NK-92 (cell line): ENCODE measurements around the gene NACAD.
"Not testable (repeated sequence)": the region's sequence is repeated elsewhere in the genome, so short reads cannot be mapped to it uniquely, and the experiment has no call there.

Source experiments
- DNase-seq: peaks from one replicate; lab custom pipeline; 2025; ENCODE audit not compliant: unreplicated experiment; lab: John Stamatoyannopoulos, UW

The NACAD gene

DNA sequence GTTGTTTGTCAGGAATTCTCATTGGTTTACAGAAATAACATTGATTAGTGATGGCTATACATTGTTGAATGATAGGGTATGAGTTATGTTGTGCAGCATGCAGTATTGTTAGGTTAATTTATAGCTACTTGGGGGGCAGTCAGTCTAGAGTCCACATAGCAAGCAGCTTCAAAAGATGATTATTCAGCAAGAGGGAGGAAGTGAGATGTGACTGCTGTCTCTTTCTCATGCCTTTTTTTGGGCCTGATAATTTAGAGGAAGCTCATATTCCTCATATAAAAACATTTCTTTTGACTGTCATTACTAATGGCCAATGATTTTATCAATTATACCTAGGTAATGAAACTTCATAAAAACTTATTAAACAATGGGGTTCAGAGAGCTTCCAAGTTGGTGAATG lies 26.2 kb upstream of the NACAD start:
- DNase-seq: no peak

DNA sequence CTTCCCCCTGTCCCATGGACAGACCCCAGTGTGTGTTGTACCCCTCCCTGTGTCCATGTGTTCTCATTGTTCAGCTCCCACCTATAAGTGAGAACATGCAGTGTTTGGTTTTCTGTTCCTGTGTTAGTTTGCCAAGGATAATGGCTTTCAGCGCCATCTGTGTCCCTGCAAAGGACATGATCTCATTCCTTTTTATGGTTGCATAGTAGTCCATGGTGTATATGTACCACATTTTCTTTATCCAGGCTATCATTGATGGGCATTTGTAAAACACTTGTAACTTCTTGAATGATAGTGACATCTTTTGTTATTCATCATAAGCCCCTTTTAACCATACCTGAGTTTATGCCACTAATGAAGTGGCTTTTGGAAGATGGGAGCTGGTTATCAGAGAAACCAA lies 25.5 kb upstream of the NACAD start:
- DNase-seq: not testable (repeated sequence)

DNA sequence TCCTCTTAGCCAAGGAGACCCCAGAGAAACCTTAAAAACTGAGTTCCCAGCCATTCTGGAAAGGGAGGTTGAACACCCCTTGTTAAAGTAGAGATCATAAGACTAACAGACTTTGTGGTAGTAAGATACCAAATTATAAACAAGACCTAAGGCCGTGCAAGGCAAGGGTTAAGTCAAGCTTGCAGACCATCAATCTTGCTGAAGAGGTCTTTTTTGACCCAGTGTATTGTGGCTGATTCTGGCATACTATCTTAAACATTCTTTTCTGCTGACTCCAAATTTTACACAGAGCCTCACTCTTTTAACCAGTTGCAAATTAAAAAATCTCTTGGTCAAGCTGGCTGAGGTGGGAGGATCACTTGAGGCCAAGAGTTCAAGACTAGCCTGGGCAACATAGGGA lies 23.9 kb upstream of the NACAD start:
- no peak for DNase-seq

DNA sequence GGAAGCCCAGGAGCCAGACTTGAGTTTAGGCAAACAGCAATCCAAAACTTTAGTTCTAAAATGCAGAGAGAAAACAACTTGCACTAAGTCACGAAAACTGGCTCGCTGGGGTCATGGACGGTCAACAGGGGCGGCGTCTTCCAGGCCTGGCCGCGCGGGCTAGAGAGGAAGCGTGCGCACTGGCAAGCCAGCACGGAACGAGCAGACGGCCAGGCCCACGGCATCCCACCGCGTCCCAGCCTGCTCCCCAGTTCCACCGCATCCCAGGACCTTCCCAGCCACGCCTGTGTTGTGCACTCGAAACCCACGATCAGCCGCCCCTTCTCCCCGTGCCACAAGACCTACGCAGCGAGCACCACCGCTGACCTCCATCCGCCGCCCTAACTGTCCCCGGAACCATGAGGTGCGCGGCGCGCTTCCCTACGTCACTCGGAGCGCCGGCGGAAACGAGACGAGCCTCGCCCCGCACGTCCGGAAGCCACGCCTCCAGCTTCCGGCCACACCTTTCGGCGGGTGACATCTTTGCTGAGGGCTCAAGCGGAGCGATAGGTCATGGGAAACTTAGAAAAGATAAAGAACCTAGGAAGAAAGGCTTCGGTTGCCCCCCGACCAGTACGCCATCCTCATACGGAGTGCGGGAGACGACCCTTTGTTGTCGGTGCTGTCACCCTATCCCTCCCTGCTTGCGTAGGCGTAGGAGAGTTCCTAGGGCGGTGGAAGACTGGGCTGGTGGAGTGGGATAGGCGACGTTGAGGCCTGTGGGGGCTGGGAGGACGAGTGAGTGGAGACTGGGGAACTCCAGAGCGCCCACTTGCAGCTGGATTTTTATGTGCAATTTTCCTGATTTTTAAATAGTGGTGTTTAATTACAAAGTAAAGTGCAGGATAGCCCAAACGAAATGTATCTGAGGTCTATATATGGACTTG lies 22.8 kb upstream of the NACAD start, which contains the start of gene TBRG4:
Gene TBRG4, minus strand, starts transcription at position 400 of the 926 bp plus-strand sequence. CDS start 2,460 bp downstream, outside the sequence.
- DNase-seq: peak; percentile 65

DNA sequence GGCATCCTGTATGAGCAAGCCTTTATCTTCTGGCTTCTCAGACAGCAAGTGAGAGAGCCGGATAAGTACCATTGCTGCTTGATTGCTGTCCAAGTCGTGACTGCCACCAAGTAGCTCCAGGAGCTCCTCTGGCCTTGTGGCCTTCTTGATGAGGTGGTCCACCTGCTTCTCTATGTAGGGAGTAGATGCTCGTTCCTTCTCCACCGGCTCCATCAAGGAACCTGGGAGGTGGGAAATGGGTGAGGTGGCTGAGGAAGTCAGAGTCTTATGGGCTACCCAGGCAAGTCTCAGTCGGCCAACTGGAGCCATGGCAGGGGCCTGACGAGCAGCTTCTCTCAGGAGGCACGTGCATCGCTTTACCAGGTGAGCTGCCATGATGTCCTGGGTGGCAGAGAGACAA lies 20.1 kb upstream of the NACAD start:
- no peak for DNase-seq

DNA sequence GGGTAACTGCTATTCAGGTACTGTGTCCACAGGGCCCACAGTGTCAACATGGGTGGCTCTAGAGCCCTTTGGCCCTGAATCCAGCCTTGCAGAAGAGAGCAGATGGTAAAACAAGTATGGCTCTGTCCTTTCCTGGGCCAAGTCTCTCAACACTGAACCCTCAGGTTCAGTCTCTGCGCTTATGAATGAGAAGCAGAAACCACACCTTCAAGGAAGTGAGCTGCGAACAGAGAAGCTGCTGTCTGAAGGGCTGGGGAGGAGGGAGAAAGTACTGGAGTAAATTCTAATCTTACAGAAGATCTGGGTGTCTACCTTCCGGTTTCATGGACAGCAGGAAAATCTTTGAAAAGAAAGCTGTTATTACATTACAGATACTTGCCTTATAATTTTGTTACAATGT lies 18.6 kb upstream of the NACAD start:
- no peak for DNase-seq

DNA sequence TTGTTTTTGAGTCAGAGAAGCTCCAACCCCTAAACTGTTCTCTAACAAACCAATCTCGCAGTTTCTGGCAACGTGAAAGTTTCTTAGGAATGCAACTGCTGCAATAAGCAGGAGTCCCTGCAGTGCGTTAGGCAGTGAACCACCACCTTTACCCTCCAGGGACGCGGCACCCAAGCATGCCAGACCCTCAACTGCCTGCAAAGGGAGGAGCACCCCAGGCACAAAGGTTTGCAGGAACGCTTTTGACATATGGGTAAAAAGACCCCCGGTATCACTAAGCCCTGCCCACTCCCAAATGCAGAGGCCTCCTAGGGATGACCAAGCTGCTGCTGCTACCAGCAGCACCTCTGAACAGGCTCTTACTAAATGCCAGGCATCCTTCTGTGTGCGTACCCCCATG lies 18.1 kb upstream of the NACAD start:
- DNase-seq: no peak

DNA sequence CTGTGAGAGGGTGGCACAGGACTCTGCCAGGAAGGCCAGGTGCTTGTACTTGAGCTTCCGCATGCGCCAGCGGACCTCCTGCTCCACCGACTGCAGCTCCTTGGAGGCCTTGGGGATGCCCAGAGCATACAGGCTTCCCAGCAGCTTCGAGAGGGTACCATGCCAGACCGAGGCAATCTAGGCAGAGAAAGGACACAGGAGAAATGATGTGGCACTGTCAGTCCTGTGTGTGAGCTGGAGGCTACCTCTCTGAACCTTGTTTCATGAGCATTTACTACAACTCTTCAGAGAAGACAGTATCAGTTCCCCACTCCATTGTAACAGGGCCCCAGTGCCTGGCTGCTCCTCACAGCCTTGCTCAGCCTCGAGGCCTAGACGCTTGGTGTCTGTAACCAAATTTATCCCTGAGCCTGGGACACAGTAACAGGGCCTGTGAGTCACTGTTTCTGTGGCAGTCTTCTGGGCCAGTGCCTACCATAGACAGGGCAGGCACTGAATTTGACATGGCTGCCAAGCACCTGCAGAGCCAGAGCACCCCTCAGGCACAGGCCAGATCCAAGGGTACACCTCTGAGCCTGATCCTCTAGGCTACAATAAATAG lies 16.9 kb upstream of the NACAD start:
- DNase-seq: no peak

DNA sequence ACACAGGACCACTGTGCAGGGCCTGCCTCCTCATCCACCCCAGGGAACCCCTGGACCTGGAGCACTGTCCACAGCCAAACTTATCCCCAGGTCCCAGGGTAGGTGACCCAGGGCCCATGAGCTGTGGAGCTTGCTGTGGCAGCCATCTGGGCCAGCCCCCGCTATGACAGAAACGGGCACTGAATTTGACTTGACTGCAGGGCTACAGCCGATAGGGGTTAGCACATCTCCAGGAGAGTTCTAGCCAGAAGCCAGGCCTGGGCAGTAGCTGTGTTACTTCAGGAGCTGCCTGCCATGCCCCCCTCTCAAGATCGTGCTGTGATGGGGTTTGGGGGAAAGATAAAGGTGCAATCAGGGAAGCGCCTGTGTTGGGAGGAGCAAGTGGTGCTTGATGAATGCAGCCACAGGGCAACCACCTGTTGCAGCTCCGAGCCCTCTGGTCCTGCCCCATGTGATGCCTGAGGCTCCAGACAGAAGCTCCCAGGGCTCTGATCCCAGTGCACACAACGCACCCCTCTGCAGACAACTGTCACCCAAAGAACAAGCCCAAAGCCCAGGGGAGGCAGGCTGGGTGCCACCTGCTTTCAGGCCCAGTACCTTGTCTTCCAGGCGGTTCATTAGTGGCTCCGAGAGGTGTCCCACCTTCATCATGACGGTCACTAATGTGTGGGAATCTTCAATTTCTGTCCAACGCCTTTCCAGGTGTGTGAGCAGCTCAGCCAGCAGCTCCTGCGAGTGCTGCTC lies 16.2 kb upstream of the NACAD start:
- no peak for DNase-seq

DNA sequence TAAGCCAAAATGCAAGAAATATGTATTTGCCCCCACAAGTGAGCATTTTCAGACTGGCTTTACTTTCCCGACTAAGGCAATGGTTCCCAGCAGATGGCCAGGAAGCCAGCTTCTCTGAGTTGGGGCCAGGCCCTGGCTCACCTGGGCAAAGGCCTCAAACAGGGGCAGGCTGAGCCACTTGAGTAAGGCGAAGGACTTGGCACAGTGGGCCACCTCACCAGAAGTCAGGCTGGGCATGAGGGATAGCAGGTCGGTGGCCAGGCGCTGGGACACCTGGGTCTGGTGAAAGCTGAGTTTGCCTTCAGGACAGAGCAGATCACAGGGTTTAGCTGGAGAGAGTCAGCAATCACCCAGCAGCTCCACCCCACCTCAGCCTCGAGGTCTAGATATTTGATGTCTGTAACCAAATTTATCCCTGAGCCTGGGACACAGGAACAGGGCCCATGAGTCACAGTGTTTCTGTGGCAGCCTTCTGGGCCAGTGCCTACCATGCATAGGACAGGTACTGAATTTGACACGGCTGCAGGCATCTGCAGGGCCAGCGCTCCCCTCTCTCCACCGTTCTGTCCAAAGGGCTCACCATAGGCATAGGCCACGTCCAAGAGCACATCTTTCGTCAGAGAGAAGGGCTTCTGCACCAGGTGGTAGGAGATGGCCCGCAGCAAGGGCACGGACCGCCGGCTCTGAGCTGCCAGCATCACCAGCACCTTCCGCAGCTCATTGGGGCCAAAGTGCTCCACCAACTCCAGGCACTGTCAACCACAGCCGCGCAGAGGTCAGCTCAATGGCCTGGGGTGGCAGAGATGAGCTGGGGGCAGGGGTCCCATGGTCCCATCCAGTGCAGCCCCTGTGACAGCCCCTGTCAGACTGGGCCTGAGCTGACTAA lies 15.4 kb upstream of the NACAD start:
- DNase-seq: no peak

DNA sequence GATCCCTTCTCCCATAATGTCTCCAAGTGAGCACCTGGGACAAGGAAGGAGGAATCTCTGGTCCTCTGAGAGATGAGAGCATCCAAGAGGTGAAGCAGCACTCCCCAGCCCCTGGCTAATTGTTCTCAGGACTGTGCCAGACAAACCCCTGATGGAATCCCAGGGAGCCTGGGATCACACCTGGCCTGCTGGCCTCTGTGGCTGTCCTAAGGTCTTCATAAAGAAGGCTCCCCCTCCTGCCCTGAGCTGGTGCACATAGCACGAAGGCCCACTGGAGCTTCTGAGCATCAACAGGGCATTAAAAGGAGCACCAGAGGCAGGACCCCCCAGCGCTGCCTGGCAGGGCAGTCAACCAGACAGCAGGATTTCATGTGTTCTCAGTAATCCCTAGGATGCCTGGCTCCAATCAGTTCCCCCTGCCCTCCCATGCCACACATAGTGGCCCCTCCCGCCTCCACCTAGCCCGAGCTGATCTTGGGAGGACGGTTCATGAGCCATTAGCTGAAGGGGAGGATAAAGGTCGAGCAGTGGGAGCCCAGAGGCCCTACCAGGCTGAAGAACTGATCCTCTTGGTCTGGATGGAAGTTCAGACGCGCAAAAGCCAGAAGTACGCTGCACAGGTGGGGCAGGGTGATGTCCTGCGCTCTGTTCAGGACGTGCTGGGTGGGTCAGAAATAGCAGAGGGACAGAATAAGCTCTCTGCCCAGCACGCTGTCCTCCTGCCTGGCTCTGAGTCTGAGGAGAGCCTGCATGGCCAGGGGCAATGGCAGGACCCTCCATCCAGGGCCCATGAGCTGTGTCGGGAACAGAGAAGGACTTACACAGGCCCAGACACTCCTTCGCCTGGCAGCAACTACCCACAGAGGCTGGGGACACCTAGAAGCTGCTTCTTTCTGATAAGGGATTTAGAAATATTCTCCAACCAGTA lies 14.3 kb upstream of the NACAD start:
- no peak for DNase-seq

DNA sequence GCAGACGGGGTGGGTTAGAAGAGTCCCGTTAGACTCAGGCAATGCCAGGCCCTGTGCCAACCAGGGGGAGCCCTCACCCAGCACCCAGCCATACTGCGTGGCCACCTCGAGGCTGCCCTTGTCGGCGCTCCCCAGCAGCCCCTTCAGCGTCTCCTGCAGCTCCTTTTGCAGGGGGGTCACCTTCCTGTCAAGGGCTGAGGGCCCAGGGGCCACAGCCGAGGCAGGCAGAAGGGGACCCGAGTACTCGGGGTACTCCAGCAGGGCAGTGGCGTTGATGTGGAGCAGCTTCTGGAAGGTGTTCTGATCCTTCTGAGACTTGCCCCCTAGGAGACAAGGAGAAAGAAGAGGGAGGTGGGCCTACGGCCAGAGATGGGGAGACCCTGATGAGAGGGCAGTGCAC lies 13.0 kb upstream of the NACAD start:
- no peak for DNase-seq

DNA sequence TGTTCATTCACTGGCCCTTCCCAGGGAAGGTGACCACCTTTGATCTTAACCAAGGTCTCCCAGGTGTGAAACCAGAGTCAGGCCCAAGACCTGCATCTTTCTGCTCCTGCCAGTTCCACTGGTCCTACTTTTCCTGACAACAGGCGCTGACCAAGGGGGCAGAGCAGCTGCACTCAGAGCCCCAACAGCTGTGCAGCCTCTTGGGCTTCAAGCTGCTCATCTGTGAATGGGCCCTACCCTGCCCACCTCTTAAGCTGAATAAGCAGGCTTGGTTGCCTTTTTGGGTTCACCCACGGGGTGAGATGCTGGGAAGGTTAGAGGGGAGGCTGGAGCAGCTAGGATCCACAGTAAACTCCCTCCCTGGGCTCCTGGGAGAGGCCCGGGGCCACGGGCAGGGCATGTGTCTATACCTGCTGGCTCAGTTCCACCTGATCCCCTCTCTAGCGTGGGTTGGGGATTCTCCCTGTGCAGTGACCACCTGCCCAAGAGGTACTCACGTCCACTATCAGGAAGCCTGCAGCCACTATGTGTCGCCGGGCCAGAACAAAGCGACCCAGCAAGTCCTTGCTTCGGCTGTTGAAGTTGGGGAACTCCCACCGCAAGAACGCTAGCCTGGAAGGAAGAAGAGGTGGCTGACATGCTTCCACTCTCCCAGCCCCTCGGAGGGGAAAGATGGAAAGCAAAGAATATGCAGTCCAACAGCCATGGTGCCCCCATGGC lies 12.2 kb upstream of the NACAD start:
- no peak for DNase-seq

DNA sequence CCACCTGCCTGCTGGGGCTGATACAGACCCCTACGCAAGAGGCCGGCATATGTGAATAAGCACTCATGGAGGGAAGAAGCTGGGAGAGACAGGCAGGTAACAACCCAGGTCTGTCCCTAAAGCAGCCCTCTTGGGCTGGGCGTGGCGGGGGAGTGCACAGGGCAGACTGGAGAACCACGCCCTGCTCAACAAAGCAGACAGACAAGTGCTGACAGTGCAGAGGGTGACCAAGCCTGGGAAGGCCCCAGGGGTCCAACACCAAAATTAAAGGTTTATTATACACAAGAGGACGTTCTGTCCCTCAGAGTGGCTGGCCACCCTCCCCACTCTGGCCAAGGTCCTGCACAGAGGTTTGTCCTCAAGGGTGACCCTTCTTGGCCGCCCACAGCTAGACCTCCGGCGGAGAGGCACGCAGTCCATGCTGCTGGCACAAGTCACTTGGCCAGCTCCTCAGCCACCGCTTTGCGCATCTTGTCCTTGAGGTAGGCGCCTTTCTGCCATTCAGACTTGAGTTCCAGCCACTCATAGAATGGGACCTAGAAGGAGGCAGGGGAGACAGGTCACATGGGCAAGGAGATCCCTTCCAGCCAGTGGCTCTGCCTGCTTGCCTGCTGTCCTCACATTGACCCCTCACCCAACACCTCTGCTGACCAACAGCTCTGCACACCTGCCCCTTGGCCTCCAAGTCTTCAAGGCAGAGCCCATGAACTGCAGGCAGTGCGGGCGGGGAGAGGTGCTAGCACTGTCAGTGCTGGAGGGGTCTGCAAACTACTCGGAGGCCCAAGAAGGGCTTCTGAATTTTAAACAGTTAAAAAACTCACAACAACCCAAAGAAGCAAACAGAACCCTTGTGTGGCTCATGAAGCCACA lies 11.4 kb upstream of the NACAD start:
- no peak for DNase-seq

DNA sequence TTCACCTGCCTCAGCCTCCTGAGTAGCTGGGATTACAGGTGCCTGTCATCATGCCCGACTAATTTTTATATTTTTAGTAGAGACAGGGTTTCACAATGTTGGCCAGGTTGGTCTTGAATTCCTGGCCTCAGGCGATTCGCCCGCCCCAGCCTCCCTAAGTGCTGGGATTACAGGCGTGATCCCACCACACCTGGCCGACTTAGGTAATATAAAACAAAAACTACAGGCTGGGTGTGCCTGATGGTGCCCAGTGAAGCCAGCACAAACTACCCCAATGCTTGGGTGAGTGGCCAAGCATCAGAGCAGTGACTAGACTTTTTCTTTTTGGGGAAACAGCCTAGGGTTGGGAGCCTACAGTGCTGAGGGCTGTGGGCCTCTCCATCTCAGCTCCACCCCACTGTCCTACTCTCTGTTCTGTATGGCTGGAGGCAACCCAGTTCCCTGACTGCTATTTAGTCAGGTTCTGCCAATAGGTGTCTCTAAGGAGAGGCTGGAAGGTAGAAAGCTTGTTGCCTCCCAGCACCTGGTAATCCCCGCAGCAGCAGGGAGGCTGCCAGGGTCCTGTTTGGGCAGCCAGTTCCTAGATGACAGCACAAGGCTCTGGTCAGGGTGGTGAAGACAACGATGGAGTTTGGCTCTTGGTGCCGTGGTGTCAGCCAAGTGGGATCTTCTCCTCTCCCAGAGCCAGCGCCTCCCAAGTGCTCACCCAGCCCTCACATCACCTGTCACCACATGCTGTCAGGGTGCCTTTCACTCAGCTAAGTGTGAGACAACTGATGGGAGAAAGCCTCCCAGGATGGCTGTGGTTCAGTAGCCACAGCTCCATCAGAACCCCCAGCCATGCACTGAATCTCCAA lies 10.4 kb upstream of the NACAD start:
- no peak for DNase-seq

DNA sequence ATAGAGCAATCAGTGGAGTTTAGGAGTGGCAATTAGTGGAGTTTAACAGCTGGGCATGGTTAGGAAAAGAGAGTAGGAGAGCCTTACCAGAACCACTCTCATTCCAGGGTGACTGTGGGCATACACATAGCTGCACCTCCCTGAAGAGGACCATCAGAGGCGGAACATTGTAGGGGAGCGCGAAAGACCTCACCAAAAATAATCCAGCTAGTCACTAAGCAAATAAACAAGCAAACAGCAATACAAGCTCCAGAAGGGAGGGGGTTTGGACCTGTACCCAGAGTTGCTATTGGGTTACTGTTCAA lies 4.1 kb upstream of the NACAD start:
- no peak for DNase-seq
